ENCODE results near the gene CELF3. TPM values are rescaled to one million over a fixed set of nuclear protein-coding genes. Genes with fewer than 3 reads are reported as not detected.

Gene CELF3
- polyA plus RNA-seq, 1 of the 3 experiments (the other 2 are of a cell fraction) = 0.25 TPM

GRCh38 chr1:151762941-151763921 lies 46.6 kb upstream of the CELF3 start, which contains the start of gene MRPL9:
MRPL9 (minus strand) TSS chr1:151763496; CDS start chr1:151763479, 17 bp downstream.
- under 1% methylated on average over 28 of the region's 68 CpGs for WGBS (ENCODE audit: low lambda C conversion rate)
- CTCF ChIA-PET = interaction anchor here (0.8 to 2.0 kb wide), 12 partner anchors 14 to 214 kb away, joined by 3 to 7 read pairs (median 3); partner anchors contain the start of gene TDRKH
- TF ChIP-seq SIN3A (IDR thresholded peaks at IDR 0.05; ENCODE audit: borderline replicate concordance, low read depth, low read length) (peak; percentile 71; the same call in 1 of the 2 replicates), NRF1 (IDR thresholded peaks at IDR 0.05; ENCODE audit: low read depth, low read length) (no peak), GABPA (IDR thresholded peaks at IDR 0.05; ENCODE audit: low read depth) (0 out of 2 replicates have a peak, but pooled peaks have one; percentile 22), USF1 (IDR thresholded peaks at IDR 0.05; ENCODE audit: borderline replicate concordance, low read depth) (no peak), MEF2A (IDR thresholded peaks at IDR 0.05; ENCODE audit: borderline replicate concordance, low read depth) (no peak), ELF1 (IDR thresholded peaks at IDR 0.05) (peak; percentile 34; the same call in 1 of the 2 replicates), RAD21 (IDR thresholded peaks at IDR 0.05; ENCODE audit: low read length) (no peak; the same call in 1 of the 2 replicates), REST (IDR thresholded peaks at IDR 0.05; ENCODE audit: low read depth, low read length) (no peak), TAF1 (IDR thresholded peaks at IDR 0.05; ENCODE audit: borderline replicate concordance, low read depth, low read length) (peak; percentile 92), TCF12 (IDR thresholded peaks at IDR 0.05) (0 out of 2 replicates have a peak, but pooled peaks have one; percentile 39), MAX (IDR thresholded peaks at IDR 0.05; ENCODE audit: low read depth) (peak; percentile 53; the same call in 1 of the 2 replicates), CHD2 (IDR thresholded peaks at IDR 0.05; ENCODE audit: low read length, partially characterized antibody) (peak; percentile 54), USF2 (IDR thresholded peaks at IDR 0.05; ENCODE audit: borderline replicate concordance, low read depth, low read length) (no peak), JUND (IDR thresholded peaks at IDR 0.05) (no peak), FOXJ3 (CRISPR knock-in tag; IDR thresholded peaks at IDR 0.05) (no peak), YY1 (IDR thresholded peaks at IDR 0.05; ENCODE audit: low read depth) (peak; percentile 97), RCOR1 (IDR thresholded peaks at IDR 0.05; ENCODE audit: low read length) (no peak), ZBTB33 (IDR thresholded peaks at IDR 0.05; ENCODE audit: borderline replicate concordance, low read depth) (no peak), CTCF (IDR thresholded peaks at IDR 0.05) (no peak), IRF3 (IDR thresholded peaks at IDR 0.05; ENCODE audit: low read depth, low read length) (no peak)

More at GRCh38 chr1:151762941-151763921, 46.6 kb upstream of the CELF3 start, which contains the start of gene MRPL9:
- DNase-seq = peak; percentile 96
- H3K9me2 ChIP-seq = no peaks in the 10 kb centered on the region
- H3K79me2 ChIP-seq (ENCODE audit: insufficient read depth) = peaks cover 18% of the 10 kb centered on the region
- H3F3A ChIP-seq (replicated peaks; ENCODE audit: insufficient read depth) = peaks cover 6% of the 10 kb centered on the region
- peak within 1 kb of the TSS; percentile 72 to 93 for H3K27ac ChIP-seq (ENCODE audit: low read depth in 2 of 2, low read length in 1 of 2)
- H3K9me3 ChIP-seq = no peaks in the 10 kb centered on the region
- H3K27me3 ChIP-seq (ENCODE audit: insufficient read depth) = no peaks in the 10 kb centered on the region
- peaks cover 20 to 35% of the 10 kb centered on the region in 2 experiments for H3K36me3 ChIP-seq (replicated peaks in 1 of 2; ENCODE audit: control insufficient read depth in 1 of 2, insufficient read depth in 2 of 2, low read length in 1 of 2)
- H3K4me1 ChIP-seq (ENCODE audit: control insufficient read depth in 1 of 2, insufficient read depth in 2 of 2, low read depth in 1 of 2, low read length in 1 of 2) = peaks cover 0 to 10% of the 10 kb centered on the region in 2 experiments; a peak in 2 of 4 replicates
- H3K4me3 ChIP-seq (ENCODE audit: low read depth in 2 of 2, low read length in 1 of 2) = peak within 1 kb of the TSS; percentile 79 to 91
- no peaks in the 10 kb centered on the region for H4K20me1 ChIP-seq (ENCODE audit: insufficient read depth)
- H3K9ac ChIP-seq = peak within 1 kb of the TSS; percentile 91
- H3K4me2 ChIP-seq = peak within 1 kb of the TSS; percentile 90
- peak within 1 kb of the TSS; percentile 99 for H2AFZ ChIP-seq (ENCODE audit: low read depth)
- POLR2A ChIA-PET = interaction anchor here (0.7 to 2.1 kb wide), 11 partner anchors 12 to 146 kb away, joined by 3 to 9 read pairs (median 4); partner anchors contain the start of genes TDRKH and THEM4

Data from SK-N-SH (cell line).